ENCODE results near the gene GNB1.
A peak's percentile ranks its signal among the peaks of the same experiment; 100 is the strongest.
"Not testable (repeated sequence)": the region's sequence is repeated elsewhere in the genome, so short reads cannot be mapped to it uniquely, and the experiment has no call there.

Gene GNB1

DNA sequence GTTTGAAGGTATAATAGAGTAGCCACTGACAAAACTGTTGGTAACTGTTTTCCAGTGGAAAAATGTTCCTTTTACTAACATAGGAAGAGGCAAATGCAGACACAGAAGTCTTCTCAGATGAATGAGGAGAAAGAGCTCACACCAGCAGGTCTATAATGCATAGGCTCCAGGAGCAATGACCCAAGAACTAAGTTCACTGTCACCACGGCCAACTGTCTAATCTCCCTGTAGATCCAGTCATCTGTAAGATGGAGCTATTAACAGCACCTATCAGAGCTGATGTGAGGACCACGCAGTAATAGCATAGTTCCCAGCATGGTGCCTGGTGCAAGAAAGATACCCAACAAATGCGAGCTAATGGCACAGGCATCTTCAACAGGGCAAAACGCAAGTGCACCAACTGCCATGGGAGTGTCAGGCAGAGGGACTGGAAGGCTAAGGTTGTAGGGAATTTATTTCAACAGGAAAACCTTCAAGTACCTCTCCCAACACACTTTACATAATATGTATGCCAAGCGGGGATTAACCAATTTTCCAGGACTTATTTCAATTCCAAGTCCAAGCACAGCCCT, 12.9 kb downstream of the GNB1 start:
- Mint-ChIP-seq H3K4me3 (no peak overlapping the region), H3K27ac (no peak overlapping the region), H3K9me3 (no peaks in the 10 kb centered on the region), H3K36me3 (peaks cover 39% of the 10 kb centered on the region), H3K27me3 (no peaks in the 10 kb centered on the region), H3K4me1 (peaks cover 36% of the 10 kb centered on the region)
- DNase-seq = no peak
- CTCF ChIA-PET = no interaction called here

DNA sequence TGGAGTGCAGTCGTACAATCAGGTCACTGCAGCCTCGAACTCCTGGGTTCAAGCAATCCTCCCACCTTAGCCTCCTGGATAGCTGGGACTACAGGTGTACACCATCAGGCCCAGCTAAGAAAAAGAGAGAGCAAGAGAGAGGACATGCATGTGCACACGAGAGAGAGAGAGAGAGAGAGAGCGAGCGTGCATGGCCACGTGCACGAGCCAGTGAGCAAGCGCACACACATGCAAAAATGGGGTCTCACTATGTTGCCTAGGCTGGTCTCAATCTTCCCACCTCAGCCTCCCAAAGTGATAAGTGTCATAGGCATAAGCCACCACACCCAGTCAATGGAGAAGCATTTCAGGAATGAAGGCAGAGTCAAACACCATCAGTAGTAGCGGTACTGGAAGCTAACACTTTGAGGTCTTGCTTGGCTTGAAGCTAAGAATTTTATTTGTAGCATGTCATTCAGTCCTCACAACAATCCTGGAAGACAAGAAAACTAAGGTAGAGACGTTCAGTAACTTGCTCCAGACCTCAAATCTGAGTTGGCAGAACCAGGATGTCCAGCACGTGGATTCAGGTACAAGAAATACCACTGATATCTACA, 14.5 kb downstream of the GNB1 start:
- CTCF ChIA-PET = interaction anchor here (0.7 kb wide), 1 partner anchor 12 kb away, joined by 3 read pairs; no protein-coding TSS in a partner anchor
- Mint-ChIP-seq H3K9me3 (no peaks in the 10 kb centered on the region), H3K27ac (peak overlapping the region; percentile 61)

GRCh38 chr1:1875932-1876331, 15.0 kb downstream of the GNB1 start:
- Mint-ChIP-seq H3K27me3 (no peaks in the 10 kb centered on the region), H3K36me3 (peaks cover 45% of the 10 kb centered on the region), H3K27ac (peak overlapping the region; percentile 19), H3K9me3 (no peaks in the 10 kb centered on the region), H3K4me1 (peaks cover 39% of the 10 kb centered on the region), H3K4me3 (no peak overlapping the region)
- CTCF ChIA-PET = no interaction called here
- DNase-seq = no peak

More for the DNA sequence above, 14.5 kb downstream of the GNB1 start:
- Mint-ChIP-seq H3K27me3 (no peaks in the 10 kb centered on the region), H3K36me3 (peaks cover 44% of the 10 kb centered on the region), H3K4me1 (peaks cover 39% of the 10 kb centered on the region), H3K4me3 (no peak overlapping the region)
- DNase-seq = no peak

DNA sequence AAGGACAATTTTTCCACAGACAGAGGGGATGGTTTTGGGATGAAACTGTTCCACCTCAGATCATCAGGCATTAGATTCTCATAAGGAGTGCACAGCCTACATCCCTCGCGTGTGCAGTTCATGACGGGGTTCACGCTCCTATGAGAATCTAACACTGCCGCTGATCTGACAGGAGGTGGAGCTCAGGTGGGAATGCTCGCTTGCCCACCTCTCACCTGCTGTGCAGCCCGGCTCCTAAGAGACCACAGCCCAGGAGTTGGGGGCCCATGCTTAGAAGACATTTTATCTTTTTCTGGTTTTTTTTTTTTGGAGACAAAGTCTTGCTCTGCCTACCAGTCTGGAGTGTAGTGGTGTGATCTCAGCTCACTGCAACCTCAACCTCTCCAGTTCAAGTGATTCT, 16.0 kb downstream of the GNB1 start:
- Mint-ChIP-seq H3K4me3 (no peak overlapping the region), H3K36me3 (peaks cover 45% of the 10 kb centered on the region), H3K4me1 (peaks cover 37% of the 10 kb centered on the region), H3K27me3 (no peaks in the 10 kb centered on the region), H3K27ac (no peak overlapping the region), H3K9me3 (no peaks in the 10 kb centered on the region)
- DNase-seq = no peak
- CTCF ChIA-PET = no interaction called here

DNA sequence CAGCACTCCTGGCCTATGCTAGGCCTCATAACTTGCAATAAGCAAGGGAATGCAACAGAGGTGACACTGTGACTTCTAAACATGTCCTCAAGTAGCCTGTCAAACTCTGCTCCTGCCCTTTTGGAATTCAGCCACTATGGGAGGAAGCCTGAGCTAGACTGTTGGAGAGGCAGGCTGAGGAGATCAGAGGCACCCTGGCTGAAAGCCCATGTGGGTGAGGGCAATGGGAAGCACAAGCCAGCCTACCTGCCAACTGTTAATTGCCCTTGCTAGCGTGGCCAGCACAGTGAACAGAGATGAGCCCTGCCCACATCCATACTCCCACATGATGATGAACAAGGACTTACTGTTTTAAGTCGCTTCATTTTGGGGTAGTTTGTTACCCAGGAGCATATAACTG, 17.7 kb downstream of the GNB1 start:
- Mint-ChIP-seq H3K9me3 (no peaks in the 10 kb centered on the region), H3K27me3 (no peaks in the 10 kb centered on the region), H3K4me1 (peaks cover 34% of the 10 kb centered on the region), H3K27ac (peak overlapping the region; percentile 28), H3K36me3 (peaks cover 42% of the 10 kb centered on the region), H3K4me3 (no peak overlapping the region)
- CTCF ChIA-PET = no interaction called here
- DNase-seq = no peak

DNA sequence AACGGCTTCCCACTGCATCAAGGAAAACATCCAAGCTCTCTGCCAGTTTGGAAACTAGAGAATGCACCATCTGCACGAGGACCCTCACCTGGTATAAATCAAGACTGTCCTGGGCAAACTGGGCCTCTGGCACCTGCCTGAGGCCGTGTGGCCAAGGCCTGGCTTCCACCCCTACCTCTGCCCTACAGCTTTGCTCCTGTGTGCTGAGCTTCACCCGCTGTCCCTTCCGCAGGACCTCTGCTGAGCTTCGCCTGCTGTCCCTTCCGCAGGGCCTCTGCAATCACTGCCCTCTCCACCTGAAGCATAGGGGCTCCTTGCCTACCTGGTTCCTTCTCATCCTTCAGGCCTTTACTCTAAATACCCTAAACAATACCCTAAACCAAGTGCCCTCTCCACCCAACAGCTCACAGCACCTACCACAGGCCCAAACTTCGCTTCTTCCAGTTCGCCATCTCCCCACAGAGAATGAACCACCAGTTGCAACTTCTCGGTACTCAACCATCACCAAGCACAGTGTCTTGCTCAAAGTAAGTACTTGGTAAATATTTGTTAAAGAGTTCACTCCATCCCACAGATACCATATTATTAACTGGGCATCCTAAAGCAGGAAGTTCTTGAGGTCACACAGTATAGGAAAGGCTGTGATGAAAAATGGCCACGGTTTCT, 18.4 kb downstream of the GNB1 start:
- H3K4me3 Mint-ChIP-seq = no peak overlapping the region
- DNase-seq = no peak
- CTCF ChIA-PET = no interaction called here
- no peaks in the 10 kb centered on the region for H3K27me3 Mint-ChIP-seq
- no peak overlapping the region for H3K27ac Mint-ChIP-seq
- no peaks in the 10 kb centered on the region for H3K9me3 Mint-ChIP-seq
- peaks cover 29% of the 10 kb centered on the region for H3K4me1 Mint-ChIP-seq
- H3K36me3 Mint-ChIP-seq = peaks cover 41% of the 10 kb centered on the region

- Mint-ChIP-seq H3K4me1 (peaks cover 25% of the 10 kb centered on the region), H3K27ac (no peak overlapping the region), H3K36me3 (peaks cover 33% of the 10 kb centered on the region), H3K9me3 (no peaks in the 10 kb centered on the region), H3K27me3 (no peaks in the 10 kb centered on the region), H3K4me3 (no peak overlapping the region)
- CTCF ChIA-PET = interaction anchor here (0.8 kb wide), 1 partner anchor 11 kb away, joined by 4 read pairs; no protein-coding TSS in a partner anchor
- DNase-seq = no peak
Measured at GRCh38 chr1:1869469-1869868, 21.4 kb downstream of the GNB1 start.

DNA sequence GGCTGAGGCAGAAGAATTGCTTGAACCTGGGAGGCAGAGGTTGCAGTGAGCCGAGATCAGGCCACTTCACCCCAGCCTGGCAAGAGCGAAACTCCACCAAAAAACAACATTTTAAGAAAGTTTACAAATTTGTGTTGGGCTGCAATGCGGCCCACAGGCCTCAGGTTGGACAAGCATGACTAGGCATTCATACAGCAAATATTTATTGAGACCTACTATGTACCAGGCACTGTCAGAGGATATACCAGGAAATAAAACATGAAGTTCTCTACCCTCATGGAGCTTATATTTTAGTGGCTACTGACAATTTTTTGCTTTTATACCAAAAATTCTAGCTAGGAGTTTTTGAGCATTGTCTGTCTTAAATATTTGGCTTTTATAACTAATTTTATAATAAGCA, 23.7 kb downstream of the GNB1 start:
- Mint-ChIP-seq H3K4me1 (peaks cover 28% of the 10 kb centered on the region), H3K27ac (no peak overlapping the region), H3K9me3 (no peaks in the 10 kb centered on the region), H3K27me3 (no peaks in the 10 kb centered on the region), H3K36me3 (peaks cover 33% of the 10 kb centered on the region), H3K4me3 (no peak overlapping the region)
- CTCF ChIA-PET = no interaction called here
- DNase-seq = no peak

GRCh38 chr1:1862905-1863547, 27.9 kb downstream of the GNB1 start:
- no peaks in the 10 kb centered on the region for H3K9me3 Mint-ChIP-seq
- peak overlapping the region; percentile 67 for H3K27ac Mint-ChIP-seq
- DNase-seq = no peak
- H3K27me3 Mint-ChIP-seq = no peaks in the 10 kb centered on the region
- H3K36me3 Mint-ChIP-seq = peaks cover 17% of the 10 kb centered on the region
- no peak overlapping the region for H3K4me3 Mint-ChIP-seq
- H3K4me1 Mint-ChIP-seq = peaks cover 39% of the 10 kb centered on the region
- CTCF ChIA-PET = no interaction called here

DNA sequence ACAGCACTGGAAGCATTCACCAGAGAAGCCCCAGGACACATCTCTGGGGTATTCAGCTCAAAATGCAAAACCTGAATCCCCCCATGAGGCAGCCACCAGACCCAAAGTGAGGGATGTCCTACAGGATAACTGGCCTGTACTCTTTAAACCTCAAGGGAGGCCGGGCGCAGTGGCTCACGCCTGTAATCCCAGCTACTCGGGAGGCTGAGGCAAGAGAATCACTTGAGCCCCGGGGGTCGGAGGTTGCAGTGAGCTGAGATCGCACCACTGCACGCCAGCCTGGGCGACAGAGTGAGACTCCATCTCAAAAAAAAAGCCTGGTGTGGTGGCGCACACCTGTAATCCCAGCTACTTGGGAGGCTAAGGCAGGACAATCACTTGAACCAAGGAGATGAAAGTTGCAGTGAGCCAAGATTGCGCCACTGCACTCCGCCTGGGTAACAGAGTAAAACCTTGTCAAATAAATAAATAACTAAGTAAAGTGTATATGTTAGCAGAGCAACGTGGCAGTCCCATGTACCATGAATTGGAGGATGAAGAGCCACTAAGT, 29.1 kb downstream of the GNB1 start:
- H3K27me3 Mint-ChIP-seq, H3K27ac Mint-ChIP-seq, H3K9me3 Mint-ChIP-seq, H3K4me3 Mint-ChIP-seq, CTCF ChIA-PET, DNase-seq: not testable (repeated sequence)
- Mint-ChIP-seq H3K36me3 (peaks cover 15% of the 10 kb centered on the region), H3K4me1 (peaks cover 44% of the 10 kb centered on the region)

- Mint-ChIP-seq H3K27me3 (no peaks in the 10 kb centered on the region), H3K36me3 (peaks cover 14% of the 10 kb centered on the region), H3K4me3 (no peak overlapping the region), H3K4me1 (peaks cover 43% of the 10 kb centered on the region), H3K9me3 (no peaks in the 10 kb centered on the region), H3K27ac (no peak overlapping the region)
- CTCF ChIA-PET = no interaction called here
- DNase-seq = no peak
Measured at GRCh38 chr1:1861339-1861730, 29.6 kb downstream of the GNB1 start.

DNA sequence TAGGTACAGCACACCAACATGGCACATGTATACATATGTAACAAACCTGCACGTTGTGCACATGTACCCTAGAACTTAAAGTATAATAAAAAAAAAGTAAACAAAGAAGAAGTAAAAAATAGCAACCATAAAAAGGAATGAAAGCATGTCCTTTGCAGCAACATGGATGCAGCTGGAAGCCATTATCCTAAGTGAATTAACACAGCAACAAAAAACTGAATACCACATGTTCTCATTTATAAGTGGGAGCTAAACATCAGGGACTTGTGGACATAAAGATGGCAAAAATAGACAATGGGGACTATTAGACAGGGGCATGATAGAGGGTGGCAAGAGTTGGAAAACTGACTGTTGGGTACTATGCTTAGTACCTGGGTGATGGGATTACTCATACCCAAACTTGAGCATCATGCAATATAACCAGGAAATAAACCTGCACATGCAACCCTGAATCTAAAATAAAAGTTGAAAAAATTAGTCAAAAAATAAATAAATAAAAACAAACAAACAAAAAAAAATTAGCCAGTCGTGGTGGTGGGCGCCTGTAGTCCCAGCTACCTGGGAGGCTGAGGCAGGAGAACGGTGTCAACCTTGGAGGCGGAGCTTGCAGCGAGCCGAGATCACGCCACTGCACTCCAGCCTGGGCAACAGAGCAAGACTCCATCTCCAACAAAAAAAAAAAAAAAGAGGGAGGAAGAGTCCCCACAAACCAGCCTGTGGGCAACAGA, 30.8 kb downstream of the GNB1 start:
- CTCF ChIA-PET = interaction anchor here (1.1 kb wide), 1 partner anchor 11 kb away, joined by 3 read pairs; no protein-coding TSS in a partner anchor
- not testable (repeated sequence) for H3K27me3 Mint-ChIP-seq, DNase-seq, H3K36me3 Mint-ChIP-seq, H3K9me3 Mint-ChIP-seq, H3K4me3 Mint-ChIP-seq, H3K27ac Mint-ChIP-seq
- peaks cover 39% of the 10 kb centered on the region for H3K4me1 Mint-ChIP-seq

GRCh38 chr1:1858382-1859086, 32.4 kb downstream of the GNB1 start:
- Mint-ChIP-seq H3K4me1 (peaks cover 43% of the 10 kb centered on the region), H3K27me3 (no peaks in the 10 kb centered on the region), H3K9me3 (no peaks in the 10 kb centered on the region), H3K36me3 (peaks cover 9% of the 10 kb centered on the region), H3K27ac (peak overlapping the region; percentile 62), H3K4me3 (no peak overlapping the region)
- CTCF ChIA-PET = interaction anchor here (0.7 to 1.2 kb wide), 2 partner anchors 11 to 47 kb away, joined by 3 to 4 read pairs; no protein-coding TSS in a partner anchor
- peak; percentile 37 for DNase-seq

Measured in activated naive CD4-positive, alpha-beta T cell treated with anti-CD3 and anti-CD28 coated beads, Interleukin-2, amount 10 ng/mL, durations not matched to agents 7 days and 5 days (primary cell).